ENCODE data around the gene FOXP1.

The FOXP1 gene

DNA sequence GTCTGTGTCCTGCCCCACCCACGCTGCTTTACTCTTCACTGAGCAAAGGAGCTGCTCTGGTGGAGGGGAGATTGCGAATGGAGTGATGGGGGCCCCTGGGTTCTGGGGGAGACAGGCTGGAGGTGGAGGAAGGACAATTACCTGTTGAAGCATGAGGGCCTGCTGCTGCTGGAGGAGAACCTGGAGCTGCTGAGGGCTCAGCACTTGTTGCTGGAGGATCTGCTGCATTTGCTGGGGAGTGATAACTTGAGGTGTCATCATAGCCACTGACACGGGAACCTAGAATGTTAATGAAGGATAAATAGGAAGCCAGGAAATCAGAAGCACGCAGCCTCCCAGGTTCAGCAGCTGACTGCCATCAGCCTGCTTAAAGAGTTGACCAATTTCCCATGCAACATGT is 530.0 kb downstream of the FOXP1 start:
- in situ Hi-C loops (cut with MboI; ENCODE audit: low sequenced_read_pairs), result no loop called here

- in situ Hi-C loops (cut with MboI; ENCODE audit: low sequenced_read_pairs), result no loop called here
These were observed 530.8 kb downstream of the FOXP1 start for GRCh38 chr3:71052716-71053115.

- in situ Hi-C loops (cut with MboI; ENCODE audit: low sequenced_read_pairs), result no loop called here
These were observed 531.4 kb downstream of the FOXP1 start for GRCh38 chr3:71051893-71052687.

DNA sequence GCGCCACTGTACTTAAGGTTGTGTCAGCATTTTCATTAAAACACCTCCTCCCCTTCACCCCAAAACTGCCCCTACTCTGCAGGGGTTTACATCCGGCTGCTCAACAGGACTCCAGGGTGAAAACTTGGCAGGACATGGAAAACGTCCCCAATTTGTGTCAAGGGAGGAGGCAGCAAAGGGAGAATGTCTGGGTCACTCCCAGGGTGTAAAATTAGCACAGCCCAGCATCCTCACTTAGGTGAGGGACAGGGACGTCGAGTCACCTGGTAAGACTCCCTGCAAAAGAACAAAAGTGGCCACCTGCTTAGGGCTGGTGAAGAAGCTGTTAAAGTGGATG is 532.3 kb downstream of the FOXP1 start:
- in situ Hi-C loops (cut with MboI; ENCODE audit: low sequenced_read_pairs), result no loop called here

- in situ Hi-C loops (cut with MboI; ENCODE audit: low sequenced_read_pairs), result no loop called here
These were observed 532.8 kb downstream of the FOXP1 start for GRCh38 chr3:71050538-71051258.

DNA sequence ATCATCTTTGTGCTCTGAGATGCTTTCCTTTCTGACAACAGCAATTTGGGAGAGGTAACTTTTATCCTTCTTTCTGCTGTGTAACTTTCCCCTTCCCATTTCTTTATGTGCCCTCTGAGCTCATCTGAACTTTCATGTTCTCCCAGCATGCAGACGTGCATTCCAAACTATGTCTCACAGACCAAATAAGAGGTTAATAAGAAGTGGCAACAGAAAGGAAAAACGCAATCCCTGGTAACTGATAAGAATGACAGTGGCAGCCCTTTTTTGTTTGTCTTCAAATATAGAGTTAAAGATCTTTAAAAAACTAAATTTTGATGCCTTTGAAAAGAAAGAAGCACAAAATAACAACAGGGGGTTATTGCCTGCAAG is 533.4 kb downstream of the FOXP1 start:
- in situ Hi-C loops (cut with MboI; ENCODE audit: low sequenced_read_pairs), result no loop called here

DNA sequence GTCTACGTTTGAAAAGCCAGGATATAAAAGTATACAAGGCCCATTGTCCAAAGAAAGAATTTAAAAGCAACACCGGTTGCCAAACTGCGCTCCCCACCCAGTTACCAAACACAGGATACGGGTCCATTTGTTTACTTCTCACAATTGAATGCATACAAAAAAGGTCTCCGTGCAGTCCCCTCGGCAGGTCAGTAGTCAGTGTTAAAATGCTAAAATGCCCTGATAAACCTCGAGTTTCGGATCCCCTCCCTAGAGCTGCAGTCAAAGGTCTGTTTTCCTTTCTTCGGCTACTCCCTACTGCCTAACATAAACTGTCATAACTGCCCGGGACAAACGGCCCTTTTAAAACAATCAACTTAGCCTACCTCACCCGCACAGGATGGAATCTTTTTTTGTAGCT is 534.6 kb downstream of the FOXP1 start:
- in situ Hi-C loops (cut with MboI; ENCODE audit: low sequenced_read_pairs), result no loop called here

- in situ Hi-C loops (cut with MboI; ENCODE audit: low sequenced_read_pairs), result no loop called here
These were observed 535.7 kb downstream of the FOXP1 start for GRCh38 chr3:71047616-71048531.

- in situ Hi-C loops (cut with MboI; ENCODE audit: low sequenced_read_pairs), result no loop called here
These were observed 536.7 kb downstream of the FOXP1 start for GRCh38 chr3:71046791-71047190.

DNA sequence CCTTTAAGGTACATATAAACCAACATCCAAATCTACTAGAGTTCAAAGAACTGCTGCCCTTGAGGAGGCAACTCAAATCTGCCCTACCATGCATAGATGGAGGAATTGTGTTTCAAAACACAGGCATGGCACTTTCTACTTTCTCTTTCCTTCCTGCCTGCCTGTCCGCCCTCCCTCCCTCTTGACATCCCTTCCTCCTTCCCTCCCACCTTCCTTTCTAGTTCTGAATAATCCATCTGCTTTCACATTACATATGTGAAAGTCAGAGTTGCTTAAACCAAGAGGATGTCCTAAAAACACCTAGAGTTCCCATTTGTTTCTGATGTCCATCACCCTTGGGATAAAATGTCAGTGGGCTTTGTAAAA is 537.6 kb downstream of the FOXP1 start:
- in situ Hi-C loops (cut with MboI; ENCODE audit: low sequenced_read_pairs), result no loop called here

GRCh38 chr3:71045212-71045916 is 538.2 kb downstream of the FOXP1 start:
- in situ Hi-C loops (cut with MboI; ENCODE audit: low sequenced_read_pairs), result no loop called here

GRCh38 chr3:71042759-71043158 is 540.8 kb downstream of the FOXP1 start:
- in situ Hi-C loops (cut with MboI; ENCODE audit: low sequenced_read_pairs), result no loop called here

DNA sequence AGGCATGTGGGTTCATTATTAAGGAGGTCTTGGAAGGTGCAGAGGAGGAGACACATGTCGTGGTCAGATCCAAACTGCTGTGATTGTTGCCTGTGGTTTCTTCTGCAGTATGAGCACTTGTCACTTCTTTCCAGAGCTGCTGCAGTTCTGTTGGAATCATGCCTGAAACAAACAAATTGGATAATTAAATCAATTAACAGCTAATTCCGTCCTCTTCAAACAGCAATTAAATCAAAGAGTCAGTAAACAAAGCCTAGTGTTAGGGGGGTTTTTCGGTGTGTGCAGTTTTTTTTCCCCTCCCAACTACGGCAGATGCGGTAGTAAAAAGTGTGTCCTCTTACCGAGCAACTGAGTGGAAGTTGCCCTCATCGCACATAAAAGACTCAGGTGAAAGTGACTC is 542.2 kb downstream of the FOXP1 start:
- in situ Hi-C loops (cut with MboI; ENCODE audit: low sequenced_read_pairs), result no loop called here

DNA sequence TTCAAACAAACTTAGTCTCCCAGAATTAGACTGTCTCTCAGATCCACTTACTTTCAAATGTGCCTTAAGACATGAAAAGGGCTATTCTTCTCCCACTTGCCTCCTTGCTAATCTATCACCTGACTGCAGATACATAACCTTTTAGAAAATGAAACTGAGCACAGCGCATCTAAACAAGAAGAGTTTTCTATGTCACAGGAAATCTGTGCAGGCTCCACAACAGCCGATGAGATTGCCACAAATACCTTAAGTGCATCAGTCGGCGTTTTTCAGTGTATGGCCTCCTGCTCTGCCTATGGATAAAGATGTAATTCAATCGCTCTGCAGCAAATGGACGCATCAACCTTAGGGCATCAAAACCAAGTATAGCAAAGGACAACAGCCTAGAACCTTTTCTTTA is 544.2 kb downstream of the FOXP1 start:
- in situ Hi-C loops (cut with MboI; ENCODE audit: low sequenced_read_pairs), result no loop called here

GRCh38 chr3:71037775-71038174 is 545.8 kb downstream of the FOXP1 start:
- in situ Hi-C loops (cut with MboI; ENCODE audit: low sequenced_read_pairs), result no loop called here

DNA sequence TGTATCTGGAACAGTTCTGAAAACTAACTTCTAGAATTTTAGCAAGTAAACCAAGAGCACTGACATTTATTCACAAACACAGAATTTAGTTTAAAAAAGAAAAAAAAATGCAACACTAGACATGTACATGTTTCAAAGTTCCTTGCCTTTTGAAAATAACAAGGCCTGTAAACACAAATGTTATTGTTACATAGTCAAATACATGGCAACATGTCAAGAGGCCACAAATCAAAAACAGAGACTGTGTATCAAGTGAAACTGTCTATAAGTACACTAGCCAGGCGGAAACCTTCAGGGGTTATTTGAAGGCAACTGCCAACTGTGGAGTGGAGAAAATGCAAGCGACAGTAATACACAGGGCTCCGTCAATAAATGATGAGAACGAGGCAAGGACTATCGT is 547.6 kb downstream of the FOXP1 start:
- in situ Hi-C loops (cut with MboI; ENCODE audit: low sequenced_read_pairs), result no loop called here

- in situ Hi-C loops (cut with MboI; ENCODE audit: low sequenced_read_pairs), result no loop called here
These were observed 548.2 kb downstream of the FOXP1 start for GRCh38 chr3:71035314-71035713.

GRCh38 chr3:71033681-71034220 is 549.8 kb downstream of the FOXP1 start:
- in situ Hi-C loops (cut with MboI; ENCODE audit: low sequenced_read_pairs), result no loop called here

GRCh38 chr3:71031914-71032521 is 551.5 kb downstream of the FOXP1 start:
- in situ Hi-C loops (cut with MboI; ENCODE audit: low sequenced_read_pairs), result no loop called here

- in situ Hi-C loops (cut with MboI; ENCODE audit: low sequenced_read_pairs), result no loop called here
These were observed 552.3 kb downstream of the FOXP1 start for GRCh38 chr3:71031181-71031580.
